K562 (cell line): ENCODE results near the gene FAM222A. TPM values are rescaled to one million over a fixed set of nuclear protein-coding genes. Genes with fewer than 3 reads are reported as not detected.

ENCODE experiments used
- CHD7 ChIP-seq: fragments of 200-600 bp; sonication (generic); IDR thresholded peaks from one replicate; pipeline ENCODE4 v1.6.1; 2012; ENCODE audit warnings: mild to moderate bottlenecking, low read depth, low read length, inconsistent platforms
- CREB5 ChIP-seq: fragments of 250-450 bp; sonication (Bioruptor Pico); IDR thresholded peaks from 2 replicates; pipeline ENCODE4 v1.5.0; 2020; ENCODE audit warnings: mild to moderate bottlenecking
- E2F8 ChIP-seq: fragments of 450-650 bp; IDR thresholded peaks from 2 replicates; pipeline ENCODE4 v1.7.1; 2018; ENCODE audit warnings: mild to moderate bottlenecking, low read depth; ENCODE audit not compliant: partially characterized antibody
- HDAC1 ChIP-seq, 2 experiments: fragments of 450-650 bp; IDR thresholded peaks; 2 replicates each; pipeline ENCODE4 v1.6.1; 2016 to 2017; ENCODE audit warnings: inconsistent platforms in 1 of 2, mild to moderate bottlenecking in 1 of 2, moderate library complexity in 1 of 2
- SAFB ChIP-seq: fragments of 200-400 bp; formaldehyde crosslinking; IDR thresholded peaks from 2 replicates; pipeline ENCODE4 v1.6.1; 2017; ENCODE audit warnings: low read depth, low read length, borderline replicate concordance
- TAL1 ChIP-seq: fragments of 450-650 bp; IDR thresholded peaks from 2 replicates; pipeline ENCODE4 v1.6.1; 2016; ENCODE audit warnings: mild to moderate bottlenecking
- ZBTB49 ChIP-seq: sonication (generic); formaldehyde crosslinking; IDR thresholded peaks from 2 replicates; pipeline ENCODE4 v1.8.0; 2022; ENCODE audit warnings: missing genetic modification reagents, mild to moderate bottlenecking, borderline replicate concordance
- polyA plus RNA-seq, 8 experiments: library from polyadenylated mRNA; depleted of rRNA in 4 of 8; stranded (reverse) in 5 of 8; unstranded in 3 of 8; fragments of >200 nt; fragmentation: Nextera tagmentation in 2 of 8; fragmentation: Illumina TruSeq in 1 of 8; extraction: Ambion mirVana in 2 of 8; extraction: Trizol in 1 of 8; gene quantifications; 2 replicates each; pipeline versions ENCODE4 v1.2.1 to v1.2.3, GENCODE V29; 2011 to 2014; ENCODE audit warnings: inconsistent platforms in 1 of 8, missing spikeins in 1 of 8
- total RNA-seq, 7 experiments: library from RNA; depleted of rRNA in 6 of 7; stranded (reverse); fragments of >200 nt in 6 of 7; fragmentation: Illumina TruSeq in 2 of 7; extraction: Trizol in 2 of 7; gene quantifications; 2 replicates each; pipeline versions ENCODE4 v1.2.1 to v1.2.3, GENCODE V29; 2011 to 2021; ENCODE audit warnings: low replicate concordance in 1 of 7

The FAM222A gene
- total and polyA plus RNA-seq, 9 of the 15 experiments (the other 6 are each of a cell fraction or from before 2014, with no cell fraction given) = 0.03 to 0.36 (median 0.12) TPM; not detected in 1

GRCh38 chr12:109685574-109686447 is 27.8 kb upstream of the FAM222A start (continued):
- TF ChIP-seq HDAC1 (IDR thresholded peaks at IDR 0.05) = no peak
- TF ChIP-seq TAL1 = peak; percentile 21; the same call in 1 of the 2 replicates
- TF ChIP-seq ZBTB49 = no peak
- TF ChIP-seq E2F8 = no peak
- TF ChIP-seq CREB5 (CRISPR knock-in tag) = no peak
- TF ChIP-seq SAFB = no peak
- TF ChIP-seq CHD7 = no peak
